ENCODE measurements around the gene RADIL.
A peak's percentile ranks its signal among the peaks of the same experiment; 100 is the strongest.

RADIL gene

GRCh38 chr7:4883033-4883371 lies 514 bp downstream of the RADIL start:
- no peak for DNase-seq (ENCODE audit: low spot score)

DNA sequence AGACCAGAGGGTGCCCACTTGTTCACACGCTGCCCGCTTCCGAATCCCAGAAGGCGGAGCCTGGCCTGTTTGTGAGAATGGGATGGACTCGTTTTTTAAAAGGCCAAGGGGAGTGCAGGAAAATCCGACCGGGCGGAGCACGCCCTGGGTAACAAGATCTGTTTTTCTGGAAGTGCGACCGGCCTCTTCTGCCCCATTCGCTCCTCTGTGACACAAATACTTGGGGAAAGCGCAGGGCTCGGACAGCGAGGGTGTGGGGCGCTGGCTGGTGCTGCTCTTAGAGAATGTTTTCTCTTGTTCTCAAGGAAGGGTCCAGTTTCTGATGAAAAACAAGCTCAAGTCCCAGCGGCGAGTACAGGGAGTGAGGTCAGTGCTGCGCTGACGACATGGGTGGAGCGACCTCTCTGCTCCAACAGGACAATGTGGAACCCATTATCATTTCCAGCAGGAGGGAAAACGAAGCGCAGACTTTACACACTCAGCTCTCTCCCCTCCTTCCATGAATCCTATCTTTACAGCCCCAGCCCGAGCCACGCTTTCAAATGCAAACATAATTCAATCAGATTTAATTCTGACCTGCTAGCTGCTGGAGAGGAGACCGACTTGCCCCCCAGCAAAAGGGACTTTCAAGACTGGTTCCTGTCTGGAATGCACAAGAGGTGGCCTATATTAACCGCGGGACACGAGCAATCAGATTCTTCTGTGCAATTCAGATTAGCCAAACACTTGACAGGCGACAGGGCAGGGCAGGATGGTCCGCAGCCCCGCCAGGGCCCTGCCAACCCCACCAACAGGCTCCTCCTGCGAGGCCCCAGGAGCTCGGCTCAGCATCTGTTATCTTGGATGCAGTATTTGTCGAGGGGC lies 1.1 kb downstream of the RADIL start:
- DNase-seq (ENCODE audit: low spot score): peak; percentile 17

GRCh38 chr7:4880218-4880617 lies 3.3 kb downstream of the RADIL start:
- no peak for DNase-seq (ENCODE audit: low spot score)

- DNase-seq (ENCODE audit: low spot score): no peak
Measured at GRCh38 chr7:4879396-4880081, 4.0 kb downstream of the RADIL start.

DNA sequence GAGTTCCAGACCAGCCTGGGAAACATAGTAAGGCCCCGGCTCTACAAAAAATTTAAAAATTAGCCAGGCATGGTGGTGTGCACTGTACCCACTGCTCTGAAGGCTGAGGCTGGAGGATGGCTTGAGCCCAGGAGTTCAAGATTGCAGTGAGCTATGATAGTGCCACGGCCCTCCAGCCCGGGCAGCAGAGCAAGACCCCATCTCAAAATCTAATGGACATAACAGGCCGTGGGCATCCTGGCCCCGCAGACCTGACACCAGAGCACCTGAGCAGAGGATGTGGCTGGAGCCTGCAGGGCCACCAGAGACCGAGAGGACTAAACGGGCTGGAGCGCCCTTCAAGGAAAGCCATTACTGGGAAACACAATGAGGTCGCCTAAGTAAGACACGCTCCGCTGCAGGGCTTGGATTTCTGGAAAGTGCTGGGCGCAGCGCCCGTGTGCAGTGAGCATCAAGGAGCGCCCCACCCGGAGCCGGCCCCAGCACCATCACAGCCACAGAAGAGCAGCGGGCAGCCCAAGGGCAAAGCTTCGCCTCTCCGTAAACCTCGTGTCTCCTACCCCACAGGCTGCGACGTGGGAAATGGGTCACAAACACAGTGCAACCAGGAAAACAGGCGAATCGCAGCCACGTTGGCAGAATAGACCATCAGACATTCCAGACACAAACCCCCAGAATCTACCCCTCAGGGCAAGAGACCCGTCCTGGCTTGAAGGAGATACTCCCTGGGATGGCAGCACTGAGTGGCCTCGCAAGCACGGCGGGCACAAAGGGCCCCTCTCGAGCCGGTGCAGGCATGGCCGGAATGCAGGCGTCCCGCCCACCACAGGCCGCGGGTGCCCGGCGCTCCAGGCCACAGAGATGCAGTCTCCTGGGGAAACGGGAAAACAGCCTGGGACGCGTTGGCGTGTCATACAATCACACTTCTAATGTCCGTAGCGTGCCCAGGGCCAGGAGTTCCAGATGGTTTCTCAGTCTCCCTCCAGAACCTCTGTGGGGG lies 4.9 kb downstream of the RADIL start:
- peak; percentile 20 for DNase-seq (ENCODE audit: low spot score)

DNA sequence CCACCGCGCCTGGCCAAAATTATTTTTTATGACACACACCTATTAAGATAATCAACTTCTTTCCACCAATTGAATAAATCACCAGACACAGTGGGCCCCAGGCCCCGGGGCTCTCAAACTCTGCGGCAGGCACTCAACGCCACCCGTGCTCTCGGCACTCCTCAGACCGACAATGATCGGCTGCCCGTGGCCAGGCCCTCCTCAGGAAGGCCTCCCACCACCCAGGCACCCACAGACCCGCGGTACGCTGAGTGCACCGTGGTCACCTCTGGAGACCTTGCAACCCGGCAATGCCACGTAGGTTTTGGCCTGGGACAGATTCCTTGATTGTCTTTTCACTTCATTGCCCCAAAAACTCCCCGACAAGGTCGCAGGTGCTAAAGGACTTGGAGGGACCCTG lies 6.9 kb downstream of the RADIL start:
- no peak for DNase-seq (ENCODE audit: low spot score)

DNA sequence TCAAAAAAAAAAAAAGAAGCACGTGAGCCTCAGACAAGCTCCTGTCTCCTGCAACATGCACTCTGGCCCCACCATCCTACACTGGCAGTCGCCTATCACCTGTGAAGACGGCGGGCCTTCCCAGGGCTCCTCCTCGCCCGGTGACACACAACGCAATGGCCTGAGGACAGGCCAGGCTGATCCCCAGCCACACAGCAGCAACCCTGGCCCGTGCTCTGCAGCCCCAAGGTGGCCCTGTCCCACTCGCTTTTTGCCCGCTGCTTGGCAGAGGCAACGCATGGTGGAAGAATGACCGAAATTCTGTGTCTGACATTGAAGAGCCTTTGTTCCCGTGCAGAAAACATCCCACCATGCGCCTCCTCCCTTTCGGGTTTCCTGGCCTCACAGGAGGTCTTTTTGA lies 8.1 kb downstream of the RADIL start:
- DNase-seq (ENCODE audit: low spot score): no peak

DNA sequence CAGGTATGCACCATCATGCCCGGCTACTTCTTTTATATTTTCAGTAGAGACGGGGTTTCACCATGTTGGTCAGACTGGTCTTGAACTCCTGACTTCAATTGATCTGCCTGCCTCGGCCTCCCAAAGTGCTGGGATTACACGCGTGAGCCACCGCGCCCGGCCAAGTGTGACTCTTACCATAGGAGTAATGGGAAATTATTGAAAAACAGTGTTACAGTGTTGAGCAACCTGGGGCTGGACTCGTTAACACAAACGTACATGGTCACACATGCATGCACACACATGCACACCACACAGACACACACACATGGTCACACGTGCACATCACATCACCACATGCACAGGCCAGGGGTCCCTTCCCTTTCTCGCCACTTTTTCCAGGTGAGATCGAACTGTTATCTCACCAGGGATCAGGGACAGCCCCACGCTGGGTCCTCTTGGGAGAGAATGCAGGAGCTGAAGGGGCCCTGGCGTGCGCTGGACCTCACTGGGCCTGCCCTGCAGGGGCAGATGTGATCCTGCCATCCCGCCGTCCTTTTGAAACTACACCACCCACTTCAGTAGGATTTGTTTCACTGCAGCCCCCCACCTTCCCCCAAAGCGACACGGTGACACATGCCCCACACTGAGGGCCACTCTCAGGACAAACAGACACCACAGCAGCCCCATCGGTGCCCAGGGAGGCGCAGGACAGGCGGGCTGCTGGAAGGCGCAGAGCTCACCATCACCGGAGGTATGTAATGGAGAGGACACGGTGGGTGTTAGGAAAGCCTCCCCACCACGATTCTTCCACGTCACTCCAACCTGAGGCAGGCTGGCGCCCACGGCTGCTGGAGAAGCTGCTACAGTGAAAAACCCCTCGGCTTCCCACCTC lies 10.2 kb downstream of the RADIL start:
- no peak for DNase-seq (ENCODE audit: low spot score)

GRCh38 chr7:4871930-4872675 lies 11.4 kb downstream of the RADIL start:
- DNase-seq (ENCODE audit: low spot score): no peak

DNA sequence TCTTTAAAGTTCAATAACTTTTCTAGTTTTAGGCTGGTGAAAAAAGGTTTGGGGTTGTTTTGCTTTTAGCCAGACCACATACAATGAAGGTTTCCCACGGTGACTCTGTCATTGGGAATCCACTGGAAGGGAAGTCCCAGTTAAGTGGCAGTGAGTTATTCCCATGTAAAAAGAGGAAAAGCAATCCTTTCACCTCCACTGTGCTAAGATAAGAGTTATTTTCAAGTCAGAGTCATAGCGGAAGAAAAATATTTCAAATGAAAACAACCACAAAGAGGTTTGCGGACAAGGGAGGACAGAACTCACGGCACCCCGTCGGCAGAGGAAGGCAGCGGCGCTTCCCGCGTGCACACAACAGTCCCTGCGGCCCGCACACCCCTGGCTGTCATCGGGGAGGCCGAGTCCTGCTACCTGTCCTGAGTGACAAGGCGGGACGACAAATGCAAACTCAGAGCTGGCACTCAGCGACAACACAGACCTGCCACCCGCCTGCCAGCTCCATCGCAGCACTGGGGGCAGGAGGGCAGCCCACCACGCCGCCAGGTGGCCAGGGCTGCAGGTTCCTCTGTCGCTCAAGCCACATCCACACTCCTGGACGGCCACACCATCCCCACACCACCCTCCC lies 12.3 kb downstream of the RADIL start:
- no peak for DNase-seq (ENCODE audit: low spot score)

- DNase-seq (ENCODE audit: low spot score): no peak
Measured at GRCh38 chr7:4868493-4868892, 15.0 kb downstream of the RADIL start.

- no peak for DNase-seq (ENCODE audit: low spot score)
Measured at GRCh38 chr7:4866528-4867496, 16.7 kb downstream of the RADIL start.

DNA sequence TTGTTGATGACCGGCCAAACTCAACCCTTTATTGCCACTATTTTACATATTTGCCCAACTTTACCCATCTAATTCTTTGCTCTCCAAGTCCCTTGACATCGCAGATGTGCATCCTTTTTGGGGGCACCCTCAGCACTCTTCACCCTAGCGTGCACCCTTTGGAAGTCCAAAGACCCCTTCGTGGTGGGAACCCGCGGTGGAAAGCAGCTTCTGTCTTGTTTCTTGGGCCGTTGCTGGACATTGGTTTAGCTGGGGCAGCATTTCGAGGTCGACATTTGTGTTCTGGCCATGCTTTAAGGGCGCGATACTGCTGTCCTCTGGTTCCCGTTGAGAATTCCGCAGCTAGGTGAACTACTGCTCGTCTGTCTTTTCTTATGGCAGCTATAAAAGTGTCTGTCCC lies 21.4 kb downstream of the RADIL start:
- no peak for DNase-seq (ENCODE audit: low spot score)

DNA sequence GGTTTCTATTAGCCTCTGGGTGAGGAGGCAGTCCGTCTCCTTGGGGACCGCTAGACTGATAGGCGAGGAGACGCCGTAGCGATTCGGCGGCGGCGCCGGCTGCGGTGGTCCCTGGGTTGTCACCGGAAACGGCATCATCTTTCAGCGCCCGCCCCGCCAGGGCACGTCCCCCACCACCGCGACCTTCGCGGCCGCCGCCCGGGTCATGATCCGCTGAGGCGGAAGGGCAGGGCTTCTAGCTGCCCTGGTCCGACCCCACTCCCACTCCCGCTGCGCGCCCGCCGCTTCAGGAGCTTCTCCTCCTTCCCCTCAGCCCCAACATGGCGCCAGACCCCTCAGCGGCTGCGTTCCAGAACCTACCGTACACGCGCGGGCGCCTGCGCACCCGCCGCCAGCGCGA lies 21.8 kb downstream of the RADIL start, which contains the start of gene PAPOLB:
TSS of gene PAPOLB (minus strand) at position 358 of the 400 bp plus-strand sequence. CDS start at position 138, 220 bp downstream.
- DNase-seq (ENCODE audit: low spot score): no peak

- no peak for DNase-seq (ENCODE audit: low spot score)
Measured at GRCh38 chr7:4861227-4861626, 22.3 kb downstream of the RADIL start.

DNA sequence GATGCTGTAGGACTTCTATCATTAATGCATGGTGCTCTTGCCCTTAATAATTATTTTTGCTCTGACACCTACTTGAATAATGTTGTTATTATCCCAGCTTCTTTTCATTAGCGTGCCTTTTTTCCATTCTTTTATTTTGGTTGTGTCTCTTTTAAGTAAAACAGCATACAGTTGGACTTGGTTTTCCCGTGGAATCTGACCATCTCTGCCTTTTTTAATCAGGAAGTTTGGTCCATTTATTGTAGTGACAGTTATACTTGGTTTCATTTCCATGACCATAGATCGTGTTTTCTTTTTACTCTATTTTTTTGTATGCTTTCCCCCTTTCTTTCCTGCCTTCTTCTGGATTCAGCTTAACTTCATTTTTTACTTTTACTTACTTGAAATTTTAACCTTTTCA lies 26.3 kb downstream of the RADIL start:
- no peak for DNase-seq (ENCODE audit: low spot score)

DNA sequence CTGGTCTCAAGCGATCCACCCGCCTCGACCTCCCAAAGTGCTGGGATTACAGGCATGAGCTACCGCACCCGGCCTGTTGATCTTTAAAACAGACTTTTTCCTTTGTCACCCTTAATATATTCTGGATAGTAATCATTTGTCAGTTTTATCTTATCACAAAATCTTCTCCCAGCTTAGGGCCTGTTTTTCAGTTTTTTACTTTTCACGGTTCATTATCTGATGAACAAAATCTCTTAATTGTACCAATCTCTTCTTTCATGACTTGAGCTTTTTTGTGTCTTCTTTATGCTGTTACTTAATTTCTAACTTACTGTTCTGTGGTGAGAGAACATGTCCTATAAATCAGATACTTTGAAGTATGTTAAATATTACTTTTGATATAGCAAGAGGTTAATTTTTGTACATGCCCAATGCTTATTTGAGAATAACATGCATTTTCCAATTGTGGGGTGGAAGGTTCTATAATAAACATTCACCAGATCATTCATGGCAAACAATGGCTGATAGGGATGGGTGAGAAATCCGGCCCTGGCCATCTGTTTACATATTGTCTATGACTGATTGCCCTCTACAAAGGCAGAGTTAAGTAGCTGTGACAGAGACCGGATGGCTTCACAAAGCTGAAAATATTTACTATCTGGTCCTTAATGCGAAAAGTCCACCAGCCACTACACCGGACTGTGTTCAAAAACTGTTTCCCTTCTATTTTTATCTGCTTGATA lies 27.0 kb downstream of the RADIL start:
- no peak for DNase-seq (ENCODE audit: low spot score)

DNA sequence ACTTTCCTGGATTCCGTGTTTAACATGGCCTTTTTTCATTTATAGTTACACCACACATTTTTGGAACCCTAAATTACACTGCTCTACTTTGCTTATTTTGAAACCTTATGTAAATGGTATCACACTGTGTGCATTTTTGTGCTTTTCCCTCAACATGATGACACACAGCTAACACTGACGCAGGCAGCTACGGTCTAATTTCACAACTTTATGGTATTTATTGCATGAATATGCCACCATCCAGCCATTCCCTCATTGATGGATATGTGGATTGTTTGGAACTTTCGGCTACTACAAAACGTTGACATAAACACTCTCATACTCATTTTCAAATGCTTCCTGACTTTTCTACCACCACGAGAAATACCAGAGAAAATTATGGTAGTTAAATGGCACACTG lies 28.6 kb downstream of the RADIL start:
- no peak for DNase-seq (ENCODE audit: low spot score)
